Right renal pelvis (tissue), 4 donors: ENCODE results near the gene BICDL2. TPM values are rescaled to one million over a fixed set of nuclear protein-coding genes. Genes with fewer than 3 reads are reported as not detected.

ENCODE experiments used
- DNase-seq, 4 donors: peaks; one replicate each; pipeline ENCODE4 v3.0.0-alpha.2; 2013; ENCODE audit warnings: low read depth in 4 of 4, low spot score in 3 of 4, missing footprints in 1 of 4
- polyA plus RNA-seq, 4 donors: library from polyadenylated mRNA; unstranded; fragments of 120-200 nt; gene quantifications; one replicate each; pipeline ENCODE4 v1.2.1, GENCODE V29; 2013; ENCODE audit not compliant: insufficient read length in 4 of 4

The BICDL2 gene
- polyA plus RNA-seq, 4 donors = 1.2 to 3.8 (median 2.9) TPM

DNA sequence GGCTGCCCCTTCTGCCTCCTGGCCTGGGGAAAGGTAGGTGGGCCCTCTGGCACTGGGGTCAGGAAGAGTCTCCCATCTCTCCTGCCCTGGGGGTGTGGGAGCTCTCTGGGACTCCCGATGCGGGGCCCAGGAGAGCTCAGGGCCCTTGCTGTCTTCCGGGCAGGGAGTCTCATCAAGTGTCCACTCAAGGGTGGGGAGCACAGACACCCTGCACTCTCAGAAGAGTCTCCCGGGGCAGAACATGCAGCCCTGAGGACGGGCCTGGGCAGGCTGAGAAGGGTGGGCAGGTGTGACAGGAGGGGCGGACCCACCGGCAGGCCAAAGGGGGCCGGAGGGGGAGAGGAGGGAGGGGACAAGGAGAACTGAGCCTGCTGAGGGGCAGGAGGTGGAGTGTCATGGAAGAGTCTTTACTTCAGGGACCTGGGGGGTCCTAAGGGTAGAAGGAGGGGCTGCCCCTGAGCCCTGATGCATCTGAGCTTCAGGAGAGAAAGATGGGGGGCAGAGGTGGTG, 48.1 kb downstream of the BICDL2 start:
- no peak for DNase-seq

DNA sequence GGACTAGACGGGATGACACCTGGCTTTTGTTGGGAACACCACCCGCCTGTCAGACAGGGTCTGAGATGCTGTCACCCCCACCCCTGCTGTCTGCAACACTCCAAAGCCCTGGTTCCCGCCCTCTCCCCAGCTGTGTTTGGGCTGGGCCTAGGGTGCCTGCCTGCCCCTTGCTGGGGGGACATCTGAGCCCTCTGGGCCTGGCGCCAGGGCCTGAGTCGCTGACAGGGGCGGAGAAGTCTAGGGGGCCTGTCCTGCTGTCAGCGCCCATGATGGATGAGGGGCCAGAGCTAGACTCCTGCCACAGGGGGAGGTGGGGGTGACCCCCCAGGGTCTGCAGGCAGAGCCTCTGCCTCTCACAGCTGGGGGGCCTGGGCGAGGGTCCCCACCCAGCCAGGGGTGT, 48.9 kb downstream of the BICDL2 start:
- no peak for DNase-seq

DNA sequence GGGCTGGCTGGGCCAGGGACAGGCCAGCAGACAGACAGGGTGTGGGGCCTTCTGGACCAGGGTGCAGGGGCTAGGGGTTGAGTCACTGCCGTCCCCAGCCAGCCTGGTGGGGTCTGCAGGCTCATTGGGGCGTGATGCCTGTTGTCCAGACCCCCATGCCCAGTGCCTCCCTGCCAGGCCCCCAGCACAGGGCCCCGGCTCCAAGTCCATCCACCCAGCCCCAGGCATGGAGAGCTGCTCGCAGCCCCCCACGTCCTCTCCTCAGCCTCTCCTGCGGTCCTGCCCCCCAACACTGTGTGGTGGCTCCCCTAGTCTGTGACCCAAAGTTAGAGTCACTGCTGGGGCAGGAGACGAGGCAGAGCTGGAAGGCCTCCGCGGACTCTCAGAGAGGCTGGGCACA, 49.5 kb downstream of the BICDL2 start:
- no peak for DNase-seq

DNA sequence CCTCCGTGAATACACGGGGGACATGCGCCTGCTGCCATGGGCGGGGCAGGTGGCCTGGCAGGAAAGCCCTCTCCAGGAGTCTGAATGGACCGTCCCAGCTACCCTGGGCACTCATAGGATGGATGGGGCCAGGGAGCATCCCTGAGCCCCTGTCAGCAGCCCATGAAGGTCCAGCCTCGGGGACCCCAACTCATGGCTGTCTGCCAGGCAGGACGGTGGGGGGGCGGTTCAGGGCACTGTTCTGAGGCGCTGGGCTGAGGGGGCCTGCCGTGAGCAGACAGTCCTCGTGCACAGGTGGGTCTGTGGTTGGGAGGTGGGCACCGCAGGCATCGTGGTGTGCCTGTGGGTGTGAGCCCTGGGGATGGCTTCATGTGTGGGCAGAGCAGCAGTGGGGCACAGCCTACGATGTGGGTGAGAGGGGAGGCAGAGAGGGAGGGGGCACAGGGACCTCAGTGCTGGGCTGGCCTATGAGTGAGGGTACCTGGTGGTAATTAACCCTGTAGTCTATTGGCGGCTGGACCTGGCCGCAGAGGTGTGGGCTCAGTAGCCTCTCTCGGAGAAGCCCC, 50.0 kb downstream of the BICDL2 start:
- DNase-seq = no peak

DNA sequence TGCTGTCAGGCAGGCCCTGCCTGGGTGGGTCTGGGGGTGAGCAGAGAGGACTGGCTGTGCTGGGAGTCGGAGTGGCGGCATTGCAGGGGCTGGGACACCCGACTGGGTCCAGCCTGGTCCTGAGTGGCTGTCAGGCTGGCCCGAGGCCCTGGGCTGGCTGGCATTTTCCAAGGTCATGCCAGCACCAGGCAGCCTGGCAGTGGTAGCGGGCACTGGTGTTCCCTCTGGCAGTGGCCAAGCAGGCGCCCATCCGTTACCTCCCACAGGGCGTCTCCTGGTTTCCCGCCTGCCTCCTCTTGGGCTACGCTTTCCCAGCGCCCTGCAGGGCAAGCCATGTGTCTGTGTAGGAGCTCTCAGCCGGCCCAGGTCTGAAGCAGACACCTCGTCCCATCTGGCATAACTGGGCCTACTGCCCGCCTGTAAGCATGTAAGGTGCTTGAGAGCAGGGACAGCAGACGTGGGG, 50.8 kb downstream of the BICDL2 start:
- DNase-seq = no peak

DNA sequence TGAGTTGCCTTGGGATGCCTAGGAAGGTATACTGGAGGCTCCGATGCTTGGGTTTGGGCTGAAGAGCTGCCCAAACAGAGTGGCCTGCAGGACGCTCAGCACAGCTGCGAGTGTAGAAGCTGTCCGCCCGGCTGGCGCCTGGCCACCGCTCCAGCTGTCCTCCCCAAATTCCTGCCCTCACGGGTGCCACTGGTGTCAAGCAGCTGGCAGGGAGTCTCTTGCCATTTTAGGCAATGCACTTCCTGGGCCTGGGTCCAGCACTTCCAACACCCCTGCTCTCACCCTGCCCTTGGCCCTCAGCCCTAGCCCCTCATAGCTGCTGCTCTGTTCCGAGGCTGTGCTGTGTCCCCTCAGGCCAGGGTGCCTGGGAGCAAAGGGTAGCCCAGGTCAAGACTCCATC, 51.3 kb downstream of the BICDL2 start:
- DNase-seq = no peak

DNA sequence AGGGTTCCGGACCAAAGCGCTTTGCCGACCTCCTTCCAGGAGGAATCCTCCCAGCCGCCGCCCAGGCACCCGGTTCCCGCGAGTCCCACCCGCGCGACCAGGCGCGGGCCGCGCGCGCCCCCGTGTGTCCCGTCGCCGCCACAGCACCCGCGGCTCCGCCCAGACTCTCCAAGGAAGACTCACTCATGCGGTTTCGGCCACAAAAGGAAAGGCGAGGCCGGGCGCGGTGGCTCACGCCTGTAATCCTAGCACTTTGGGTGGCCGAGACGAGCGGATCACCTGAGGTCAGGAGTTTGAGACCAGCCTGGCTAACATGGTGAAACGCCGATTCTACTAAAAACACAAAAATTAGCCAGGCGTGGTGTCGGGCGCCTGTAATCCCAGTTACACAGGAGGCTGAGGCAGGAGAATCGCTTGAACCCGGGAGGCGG, 53.0 kb downstream of the BICDL2 start:
- peak in 2 of 4 donors; percentile 70 to 71 for DNase-seq

DNA sequence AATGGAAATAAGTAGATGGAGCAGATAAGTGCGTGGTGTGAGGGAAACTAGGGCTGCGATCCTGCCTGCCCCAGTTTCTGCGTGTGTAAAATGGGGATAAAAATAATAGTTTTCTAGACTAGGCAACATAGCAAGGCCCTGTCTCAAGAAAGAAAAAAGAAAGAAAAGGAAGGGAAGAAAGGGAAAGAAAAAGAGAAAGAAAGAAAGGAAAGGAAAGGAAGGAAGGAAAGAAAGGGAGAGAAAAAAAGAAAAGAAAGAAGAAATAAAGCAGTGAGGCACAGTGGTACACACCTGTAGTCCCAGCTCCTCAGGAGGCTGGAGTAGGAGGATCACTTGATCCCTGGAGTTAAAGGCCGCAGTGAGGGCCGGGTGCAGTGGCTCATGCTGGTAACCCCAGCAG, 54.3 kb downstream of the BICDL2 start:
- DNase-seq = no peak

DNA sequence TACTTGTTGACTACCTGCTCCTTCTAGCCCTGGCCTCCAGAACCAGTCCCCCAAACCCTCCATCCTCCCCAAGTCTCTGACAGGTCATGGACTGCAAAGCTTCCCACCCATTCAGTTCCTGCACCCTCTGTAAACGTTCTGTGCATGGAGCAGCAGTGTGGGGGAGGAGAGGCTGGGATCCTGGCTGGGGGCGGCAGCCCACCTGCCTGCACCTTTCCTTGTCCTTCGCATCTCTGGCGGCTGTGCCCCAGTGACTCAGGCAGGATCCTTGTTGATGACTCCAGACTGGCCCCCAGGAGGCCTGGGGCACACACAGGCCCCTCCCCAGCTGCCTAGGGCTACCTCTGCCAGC, 54.9 kb downstream of the BICDL2 start:
- no peak for DNase-seq

DNA sequence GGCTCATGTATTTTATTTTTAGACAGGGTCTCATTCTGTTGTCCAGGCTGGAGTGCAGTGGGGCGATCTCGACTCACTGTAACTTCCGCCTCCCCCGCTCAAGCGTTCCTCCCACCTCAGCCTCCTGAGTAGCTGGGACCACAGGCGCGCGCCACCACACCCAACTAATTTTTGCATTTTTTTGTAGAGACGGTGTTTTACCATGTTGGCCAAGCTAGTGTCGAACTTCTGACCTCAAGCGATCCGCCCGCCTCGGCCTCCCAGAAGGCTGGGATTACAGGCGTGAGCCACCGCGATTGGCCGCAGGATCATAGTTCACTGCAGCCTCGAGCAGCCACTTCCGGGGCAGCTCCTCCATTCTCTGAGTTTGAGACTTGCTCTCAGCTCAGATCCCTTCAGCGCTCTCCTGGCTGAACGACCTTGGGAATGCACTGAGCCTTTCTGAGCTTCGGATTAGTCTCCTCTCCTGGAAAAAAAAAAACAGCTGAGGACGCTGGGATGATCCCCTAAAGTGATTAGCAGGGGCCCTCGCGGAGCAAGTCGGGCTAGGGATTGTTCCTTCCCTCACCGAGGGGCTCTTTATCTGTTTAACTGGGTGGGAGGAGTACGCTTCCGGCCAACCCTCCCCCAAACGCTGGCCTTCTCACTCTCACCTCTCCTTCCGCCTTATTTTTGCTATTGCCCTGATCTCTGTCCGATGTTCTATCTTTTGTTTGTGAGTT, 55.4 kb downstream of the BICDL2 start:
- DNase-seq = no peak

DNA sequence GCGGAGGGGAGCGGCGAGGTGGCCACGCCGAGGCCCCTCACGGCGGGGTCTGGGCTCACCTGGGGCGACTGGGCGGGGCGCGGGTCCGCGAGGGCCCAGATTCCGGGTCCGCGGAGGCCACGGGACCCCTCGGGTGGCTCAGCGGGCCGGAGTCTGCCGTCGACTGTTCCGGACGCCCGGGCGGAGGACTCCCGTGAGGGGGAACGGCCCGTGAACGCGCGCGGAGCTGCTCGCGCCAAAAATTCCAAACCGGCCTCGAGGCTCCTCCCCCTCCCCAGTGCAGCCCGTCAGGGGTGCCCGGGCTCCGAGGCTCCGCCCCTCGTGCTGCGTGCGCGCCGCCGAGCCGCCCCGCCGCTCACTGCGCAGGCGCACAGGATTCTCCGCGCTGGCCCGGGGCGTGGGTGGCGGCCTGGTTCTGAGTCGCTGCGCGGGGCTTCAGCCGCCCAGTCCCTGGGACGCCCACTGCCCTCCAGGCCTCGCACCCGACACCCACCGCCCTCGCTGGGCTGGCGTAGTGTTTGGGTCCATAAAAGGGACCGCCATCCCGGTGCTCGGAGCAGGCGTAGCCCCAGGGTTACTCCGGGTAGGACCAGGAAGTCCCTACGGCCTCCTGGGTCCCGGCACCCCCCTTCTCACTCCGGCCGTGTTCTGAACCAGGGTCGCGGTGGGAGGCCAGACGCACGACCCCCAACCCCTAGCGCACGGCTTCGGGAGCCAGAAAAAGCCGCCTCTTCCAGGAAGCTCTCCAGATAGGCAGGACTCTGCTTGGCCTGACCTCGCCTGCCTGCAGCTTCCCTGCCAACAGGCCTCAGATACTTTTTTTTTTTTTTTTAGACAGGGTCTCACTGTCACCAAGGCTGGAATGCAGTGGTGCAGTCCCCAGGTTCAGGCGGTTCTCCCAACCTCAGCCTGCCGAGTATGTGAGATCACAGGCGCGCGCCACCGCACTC, 56.2 kb downstream of the BICDL2 start, which contains the start of gene PKMYT1:
Gene PKMYT1, minus strand, starts transcription at position 220 of the 950 bp plus-strand sequence. CDS start 789 bp downstream, outside the sequence.
- DNase-seq = peak; percentile 78 to 87 (median 79)

DNA sequence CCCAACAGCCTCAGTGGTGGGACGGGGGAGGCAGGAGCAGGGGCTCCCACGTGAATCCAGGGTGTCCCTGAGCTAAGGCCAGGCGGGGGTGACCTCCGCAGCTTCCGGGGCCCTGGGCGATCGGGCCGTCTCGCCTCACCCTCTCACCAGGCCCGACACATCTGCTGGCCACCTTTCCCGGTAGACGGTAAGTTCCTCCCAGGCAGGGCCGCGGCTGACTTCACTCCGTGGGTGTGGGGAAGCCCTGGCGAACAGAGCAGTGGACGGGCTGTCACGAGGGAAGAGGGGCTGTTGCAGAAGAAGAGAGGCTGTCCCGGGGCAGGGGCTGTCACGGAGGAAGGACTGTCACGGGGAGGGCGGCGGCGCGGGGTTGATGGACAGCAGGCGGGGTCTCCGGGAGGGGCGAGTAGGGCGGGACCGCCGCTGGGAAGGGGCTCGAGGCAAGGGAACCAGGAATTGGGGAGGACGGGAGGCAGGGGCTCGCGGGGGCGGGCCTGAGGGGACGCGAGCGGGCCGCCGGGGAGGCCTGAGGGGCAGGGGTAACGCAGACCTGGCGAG, 57.0 kb downstream of the BICDL2 start:
- no peak for DNase-seq

Other genes with a start within 250 kb of the BICDL2 start
- under 1 TPM; 0.17 to 0.51 (median 0.36) TPM for gene PRSS33, start 249.4 kb downstream of the BICDL2 start, polyA plus RNA-seq
- not detected for gene PRSS41, start 238.5 kb downstream of the BICDL2 start, polyA plus RNA-seq
- under 1 TPM in 3 of 4 donors, not detected in 1; 0.13 to 0.33 (median 0.20) TPM for gene PRSS21, start 219.7 kb downstream of the BICDL2 start, polyA plus RNA-seq
- under 1 TPM; 0.25 to 0.50 (median 0.33) TPM for gene ZG16B, start 206.6 kb downstream of the BICDL2 start, polyA plus RNA-seq
- 1 to 10 TPM; 7.5 to 9.8 (median 8.4) TPM for gene PRSS22, start 178.8 kb downstream of the BICDL2 start, polyA plus RNA-seq
- 10 to 100 TPM; 19.8 to 34.6 (median 25.6) TPM for gene FLYWCH2, start 153.7 kb downstream of the BICDL2 start, polyA plus RNA-seq
- gene FLYWCH1, start 125.0 kb downstream of the BICDL2 start, polyA plus RNA-seq = 10 to 100 TPM; 19.6 to 25.2 (median 22.3) TPM
- gene KREMEN2, start 72.7 kb downstream of the BICDL2 start, polyA plus RNA-seq = 1 to 10 TPM; 1.0 to 3.3 (median 1.6) TPM
- gene PAQR4, start 67.6 kb downstream of the BICDL2 start, polyA plus RNA-seq = 10 to 100 TPM in 3 of 4 donors, 1 to 10 TPM in 1; 8.6 to 12.7 (median 10.4) TPM
- gene PKMYT1, start 56.5 kb downstream of the BICDL2 start, polyA plus RNA-seq = 10 to 100 TPM; 10.4 to 19.2 (median 14.2) TPM
- 1 to 10 TPM; 3.0 to 3.7 (median 3.1) TPM for gene CLDN9, start 24.0 kb downstream of the BICDL2 start, polyA plus RNA-seq
- gene CLDN6, start 18.8 kb downstream of the BICDL2 start, polyA plus RNA-seq = 10 to 100 TPM; 32.9 to 44.1 (median 36.4) TPM
- gene TNFRSF12A, start 16.6 kb downstream of the BICDL2 start, polyA plus RNA-seq = 10 to 100 TPM in 3 of 4 donors, 1 to 10 TPM in 1; 7.5 to 18.2 (median 13.0) TPM
- 10 to 100 TPM; 67.1 to 85.2 (median 71.3) TPM for gene HCFC1R1, start 13.0 kb downstream of the BICDL2 start, polyA plus RNA-seq
- gene THOC6, start 12.9 kb downstream of the BICDL2 start, polyA plus RNA-seq = 10 to 100 TPM; 29.4 to 37.2 (median 32.1) TPM
- 1 to 10 TPM in 2 of 4 donors, under 1 TPM in 2; 0.78 to 1.8 (median 1.1) TPM for gene MMP25, start 9.6 kb upstream of the BICDL2 start, polyA plus RNA-seq
- gene IL32, start 28.7 kb upstream of the BICDL2 start, polyA plus RNA-seq = 10 to 100 TPM; 29.9 to 47.1 (median 33.9) TPM
- under 1 TPM in 2 of 4 donors, not detected in 2; 0.11 to 0.12 TPM for gene ZSCAN10, start 62.4 kb upstream of the BICDL2 start, polyA plus RNA-seq
- 10 to 100 TPM; 14.5 to 20.3 (median 17.1) TPM for gene ZNF205, start 75.6 kb upstream of the BICDL2 start, polyA plus RNA-seq
- 10 to 100 TPM; 10.3 to 15.8 (median 11.4) TPM for gene ZNF213, start 98.1 kb upstream of the BICDL2 start, polyA plus RNA-seq
- not detected for gene OR1F1, start 151.3 kb upstream of the BICDL2 start, polyA plus RNA-seq
- 10 to 100 TPM; 13.3 to 16.9 (median 14.8) TPM for gene ZNF200, start 198.2 kb upstream of the BICDL2 start, polyA plus RNA-seq
- under 1 TPM; 0.13 to 0.33 (median 0.24) TPM for gene MEFV, start 219.7 kb upstream of the BICDL2 start, polyA plus RNA-seq
- gene ZNF263, start 246.5 kb upstream of the BICDL2 start, polyA plus RNA-seq = 10 to 100 TPM; 42.7 to 52.9 (median 46.6) TPM